ENCODE measurements around the gene SRRM3.

DNA sequence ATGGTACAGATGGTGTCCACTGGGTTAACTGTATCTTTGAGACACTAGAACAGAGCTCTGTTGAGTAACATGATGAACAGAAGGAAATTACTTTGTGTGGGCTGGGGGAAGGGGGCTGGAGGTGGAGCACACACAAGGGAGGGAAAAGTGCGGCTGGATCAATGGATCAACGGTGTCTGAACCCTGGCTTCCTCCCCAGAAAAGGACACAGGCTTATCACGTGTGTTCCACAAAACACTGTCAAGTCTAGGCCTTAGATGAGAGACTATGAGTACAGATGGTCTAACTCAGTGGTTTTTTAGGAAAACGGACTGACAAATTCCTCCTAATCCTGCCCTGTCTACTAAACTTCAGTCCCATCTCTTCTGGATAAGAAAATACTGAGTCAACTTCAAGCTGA lies 128.6 kb downstream of the SRRM3 start:
- no peak for TF ChIP-seq CTCF (IDR thresholded peaks at IDR 0.05; ENCODE audit: low read length)
- no peak for TF ChIP-seq EZH2 (IDR thresholded peaks at IDR 0.05; ENCODE audit: borderline replicate concordance, low read length)

Data from OCI-LY1 (cell line).